Effector memory CD4-positive, alpha-beta T cell (primary cell): ENCODE measurements around the gene MFAP1.

Experiments used
- DNase-seq, 3 donors: peaks; one replicate each; pipeline ENCODE4 v3.0.0-alpha.2; 2020
- H3K27ac ChIP-seq: 2 replicates; pipeline ENCODE4 v1.7.0; 2013; ENCODE audit warnings: mild to moderate bottlenecking, low read length, moderate library complexity; ENCODE audit not compliant: insufficient read depth, poor library complexity, severe bottlenecking
- H3K27me3 ChIP-seq: replicated peaks from 2 replicates; pipeline ENCODE4 v1.7.0; 2013; ENCODE audit warnings: mild to moderate bottlenecking, low read length; ENCODE audit not compliant: insufficient read depth, control insufficient read depth, poor library complexity, severe bottlenecking
- H3K36me3 ChIP-seq: 2 replicates; pipeline ENCODE4 v1.7.0; 2013; ENCODE audit warnings: mild to moderate bottlenecking, low read length, moderate library complexity; ENCODE audit not compliant: control insufficient read depth, insufficient read depth
- H3K4me1 ChIP-seq: 2 replicates; pipeline ENCODE4 v1.7.0; 2013; ENCODE audit warnings: low read length, mild to moderate bottlenecking; ENCODE audit not compliant: control insufficient read depth, insufficient read depth, poor library complexity, severe bottlenecking
- H3K4me3 ChIP-seq: 2 replicates; pipeline ENCODE4 v1.7.0; 2013; ENCODE audit warnings: low read length, low read depth, mild to moderate bottlenecking; ENCODE audit not compliant: insufficient read depth, poor library complexity, severe bottlenecking
- H3K9me3 ChIP-seq: 2 replicates; pipeline ENCODE4 v1.7.0; 2013; ENCODE audit warnings: mild to moderate bottlenecking, low read length, moderate library complexity; ENCODE audit not compliant: control insufficient read depth

Gene MFAP1

GRCh38 chr15:43799209-43799944, 25.1 kb downstream of the MFAP1 start:
- Histone ChIP-seq H3K4me1 (peaks cover 20% of the 10 kb centered on the region), H3K27ac (peak overlapping the region; percentile 77), H3K27me3 (no peaks in the 10 kb centered on the region), H3K9me3 (no peaks in the 10 kb centered on the region), H3K4me3 (no peak overlapping the region), H3K36me3 (peaks cover 49% of the 10 kb centered on the region)
- no peak for DNase-seq

GRCh38 chr15:43796566-43796965, 27.9 kb downstream of the MFAP1 start:
- peaks cover 46% of the 10 kb centered on the region for H3K36me3 ChIP-seq
- peaks cover 27% of the 10 kb centered on the region for H3K4me1 ChIP-seq
- H3K4me3 ChIP-seq = no peak overlapping the region
- H3K9me3 ChIP-seq = no peaks in the 10 kb centered on the region
- no peak for DNase-seq
- no peaks in the 10 kb centered on the region for H3K27me3 ChIP-seq
- H3K27ac ChIP-seq = no peak overlapping the region

GRCh38 chr15:43795997-43796396, 28.5 kb downstream of the MFAP1 start:
- Histone ChIP-seq H3K9me3 (no peaks in the 10 kb centered on the region), H3K4me1 (peaks cover 24% of the 10 kb centered on the region), H3K4me3 (no peak overlapping the region), H3K27me3 (no peaks in the 10 kb centered on the region), H3K27ac (no peak overlapping the region), H3K36me3 (peaks cover 46% of the 10 kb centered on the region)
- no peak for DNase-seq

- Histone ChIP-seq H3K36me3 (peaks cover 46% of the 10 kb centered on the region), H3K4me1 (peaks cover 22% of the 10 kb centered on the region), H3K9me3 (no peaks in the 10 kb centered on the region), H3K4me3 (no peak overlapping the region), H3K27me3 (no peaks in the 10 kb centered on the region), H3K27ac (peak overlapping the region; percentile 1)
- no peak for DNase-seq
These were observed 29.3 kb downstream of the MFAP1 start for GRCh38 chr15:43795197-43795596.

- no peak for DNase-seq
- H3K36me3 ChIP-seq = peaks cover 42% of the 10 kb centered on the region
- H3K4me3 ChIP-seq = no peak overlapping the region
- peaks cover 17% of the 10 kb centered on the region for H3K4me1 ChIP-seq
- no peaks in the 10 kb centered on the region for H3K9me3 ChIP-seq
- peak overlapping the region; percentile 1 for H3K27ac ChIP-seq
- H3K27me3 ChIP-seq = no peaks in the 10 kb centered on the region
These were observed 30.0 kb downstream of the MFAP1 start for GRCh38 chr15:43794269-43795037.

GRCh38 chr15:43793647-43794046, 30.8 kb downstream of the MFAP1 start:
- peak overlapping the region; percentile 96 for H3K4me3 ChIP-seq
- H3K36me3 ChIP-seq = peaks cover 35% of the 10 kb centered on the region
- peak overlapping the region; percentile 98 for H3K27ac ChIP-seq

GRCh38 chr15:43792761-43793476, 31.6 kb downstream of the MFAP1 start:
- Histone ChIP-seq H3K27me3 (no peaks in the 10 kb centered on the region), H3K4me1 (peaks cover 17% of the 10 kb centered on the region), H3K4me3 (peak overlapping the region; percentile 96), H3K36me3 (peaks cover 34% of the 10 kb centered on the region), H3K9me3 (no peaks in the 10 kb centered on the region), H3K27ac (peak overlapping the region; percentile 98)
- no peak for DNase-seq

More at GRCh38 chr15:43793647-43794046, 30.8 kb downstream of the MFAP1 start:
- Histone ChIP-seq H3K4me1 (peaks cover 17% of the 10 kb centered on the region), H3K27me3 (no peaks in the 10 kb centered on the region), H3K9me3 (no peaks in the 10 kb centered on the region)
- DNase-seq = no peak

GRCh38 chr15:43791993-43792760, 32.3 kb downstream of the MFAP1 start, which contains the start of gene SERF2:
Gene SERF2, plus strand, starts transcription at chr15:43792320. Its CDS starts 57 bp downstream, at chr15:43792377.
- no peaks in the 10 kb centered on the region for H3K27me3 ChIP-seq
- peak within 1 kb of the TSS; percentile 98 for H3K27ac ChIP-seq
- H3K36me3 ChIP-seq = peaks cover 29% of the 10 kb centered on the region
- no peaks in the 10 kb centered on the region for H3K9me3 ChIP-seq
- peaks cover 17% of the 10 kb centered on the region for H3K4me1 ChIP-seq
- H3K4me3 ChIP-seq = peak within 1 kb of the TSS; percentile 96
- peak; percentile 99 to 100 (median 100) for DNase-seq

- Histone ChIP-seq H3K27me3 (no peaks in the 10 kb centered on the region), H3K4me1 (peaks cover 7% of the 10 kb centered on the region), H3K27ac (no peak overlapping the region), H3K9me3 (no peaks in the 10 kb centered on the region), H3K4me3 (no peak overlapping the region), H3K36me3 (peaks cover 8% of the 10 kb centered on the region)
- DNase-seq = no peak
These were observed 35.1 kb downstream of the MFAP1 start for GRCh38 chr15:43789409-43789808.
